Effector memory CD4-positive, alpha-beta T cell (primary cell): ENCODE results near the gene ZNF473.
"Not testable (repeated sequence)": the region's sequence is repeated elsewhere in the genome, so short reads cannot be mapped to it uniquely, and the experiment has no call there.

Experiments used
- DNase-seq, 3 donors: peaks; one replicate each; pipeline ENCODE4 v3.0.0-alpha.2; 2020
- H3K27ac ChIP-seq: 2 replicates; pipeline ENCODE4 v1.7.0; 2013; ENCODE audit warnings: mild to moderate bottlenecking, low read length, moderate library complexity; ENCODE audit not compliant: insufficient read depth, poor library complexity, severe bottlenecking
- H3K27me3 ChIP-seq: replicated peaks from 2 replicates; pipeline ENCODE4 v1.7.0; 2013; ENCODE audit warnings: mild to moderate bottlenecking, low read length; ENCODE audit not compliant: insufficient read depth, control insufficient read depth, poor library complexity, severe bottlenecking
- H3K36me3 ChIP-seq: 2 replicates; pipeline ENCODE4 v1.7.0; 2013; ENCODE audit warnings: mild to moderate bottlenecking, low read length, moderate library complexity; ENCODE audit not compliant: control insufficient read depth, insufficient read depth
- H3K4me1 ChIP-seq: 2 replicates; pipeline ENCODE4 v1.7.0; 2013; ENCODE audit warnings: low read length, mild to moderate bottlenecking; ENCODE audit not compliant: control insufficient read depth, insufficient read depth, poor library complexity, severe bottlenecking
- H3K4me3 ChIP-seq: 2 replicates; pipeline ENCODE4 v1.7.0; 2013; ENCODE audit warnings: low read length, low read depth, mild to moderate bottlenecking; ENCODE audit not compliant: insufficient read depth, poor library complexity, severe bottlenecking
- H3K9me3 ChIP-seq: 2 replicates; pipeline ENCODE4 v1.7.0; 2013; ENCODE audit warnings: mild to moderate bottlenecking, low read length, moderate library complexity; ENCODE audit not compliant: control insufficient read depth

The ZNF473 gene

DNA sequence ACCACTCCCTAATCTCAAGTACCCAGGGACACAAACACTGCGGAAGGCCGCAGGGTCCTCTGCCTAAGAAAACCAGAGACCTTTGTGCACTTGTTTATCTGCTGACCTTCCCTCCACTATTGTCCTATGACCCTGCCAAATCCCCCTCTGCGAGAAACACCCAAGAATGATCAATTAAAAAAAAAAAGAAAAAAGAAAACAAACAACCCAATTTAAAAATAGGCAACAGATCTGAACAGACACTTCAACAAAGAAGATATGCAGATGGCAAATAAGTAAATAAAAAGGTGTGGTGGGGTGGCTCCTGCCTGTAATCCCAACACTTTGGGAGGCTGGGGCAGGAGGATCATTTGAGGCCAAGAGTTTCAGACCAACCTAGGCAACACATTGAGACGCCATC, 61.3 kb downstream of the ZNF473 start:
- not testable (repeated sequence) for H3K4me1 ChIP-seq, H3K4me3 ChIP-seq, H3K27ac ChIP-seq, H3K9me3 ChIP-seq, H3K36me3 ChIP-seq, H3K27me3 ChIP-seq, DNase-seq

DNA sequence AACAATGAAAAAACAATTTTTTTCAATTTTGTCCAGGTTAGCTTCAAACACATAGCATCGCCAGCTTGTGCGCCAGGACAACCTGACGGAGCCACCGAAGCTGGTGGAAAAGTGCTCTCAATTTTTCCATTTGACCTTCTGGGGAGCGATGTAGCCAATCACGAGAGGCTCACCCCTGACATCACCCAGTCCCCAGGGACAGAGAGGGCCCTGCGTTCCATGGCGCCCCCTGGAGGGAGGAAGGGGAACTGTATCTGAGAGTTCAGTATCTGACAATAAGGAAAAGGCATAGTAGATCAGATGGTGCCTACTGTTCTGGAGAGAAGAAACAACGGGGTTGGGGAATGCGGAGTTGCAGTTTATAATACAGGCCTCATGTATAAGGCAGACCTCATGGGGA, 64.9 kb downstream of the ZNF473 start:
- DNase-seq = peak in 1 of 3 donors; percentile 15

DNA sequence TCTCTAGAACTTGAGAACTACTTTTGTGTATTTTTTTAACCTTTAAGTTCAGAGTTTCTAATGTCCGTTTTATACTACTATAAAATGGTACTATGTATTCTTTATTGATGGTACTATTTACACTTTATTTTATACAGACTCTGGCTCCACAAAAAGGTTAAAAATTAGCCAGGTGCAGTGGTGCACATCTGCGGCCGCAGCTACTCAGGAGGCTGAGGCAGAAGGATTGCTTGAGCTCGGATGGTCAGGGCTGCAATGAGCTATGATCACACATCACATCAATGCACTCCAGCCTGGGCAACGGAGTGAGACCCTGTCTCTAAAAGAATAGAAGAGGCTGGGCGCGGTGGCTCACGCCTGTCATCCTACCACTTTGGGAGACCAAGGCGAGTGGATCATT, 66.0 kb downstream of the ZNF473 start:
- not testable (repeated sequence) for DNase-seq, H3K27me3 ChIP-seq, H3K9me3 ChIP-seq

More for the DNA sequence above, 64.9 kb downstream of the ZNF473 start:
- not testable (repeated sequence) for H3K27ac ChIP-seq, H3K36me3 ChIP-seq, H3K9me3 ChIP-seq, H3K27me3 ChIP-seq, H3K4me3 ChIP-seq, H3K4me1 ChIP-seq

DNA sequence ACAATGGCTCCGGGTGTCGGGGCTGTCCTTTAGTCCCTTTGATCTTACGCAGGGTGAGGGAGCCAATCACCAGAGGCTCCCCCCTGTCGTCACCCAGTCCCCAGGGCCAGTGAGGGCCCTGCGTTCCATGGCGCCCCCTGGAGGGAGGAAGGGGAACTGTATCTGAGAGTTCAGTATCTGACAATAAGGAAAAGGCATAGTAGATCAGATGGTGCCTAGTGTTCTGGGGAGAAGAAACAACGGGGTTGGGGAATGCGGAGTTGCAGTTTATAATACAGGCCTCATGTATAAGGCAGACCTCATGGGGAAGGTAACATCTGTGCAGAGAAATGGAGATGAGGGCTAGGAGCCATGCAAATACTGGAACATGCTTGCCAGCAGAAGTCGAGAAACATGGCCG, 66.8 kb downstream of the ZNF473 start:
- not testable (repeated sequence) for H3K36me3 ChIP-seq, H3K9me3 ChIP-seq, H3K4me1 ChIP-seq, H3K27me3 ChIP-seq, DNase-seq, H3K4me3 ChIP-seq, H3K27ac ChIP-seq

More for the DNA sequence above, 66.0 kb downstream of the ZNF473 start:
- not testable (repeated sequence) for H3K4me1 ChIP-seq, H3K27ac ChIP-seq, H3K4me3 ChIP-seq, H3K36me3 ChIP-seq

DNA sequence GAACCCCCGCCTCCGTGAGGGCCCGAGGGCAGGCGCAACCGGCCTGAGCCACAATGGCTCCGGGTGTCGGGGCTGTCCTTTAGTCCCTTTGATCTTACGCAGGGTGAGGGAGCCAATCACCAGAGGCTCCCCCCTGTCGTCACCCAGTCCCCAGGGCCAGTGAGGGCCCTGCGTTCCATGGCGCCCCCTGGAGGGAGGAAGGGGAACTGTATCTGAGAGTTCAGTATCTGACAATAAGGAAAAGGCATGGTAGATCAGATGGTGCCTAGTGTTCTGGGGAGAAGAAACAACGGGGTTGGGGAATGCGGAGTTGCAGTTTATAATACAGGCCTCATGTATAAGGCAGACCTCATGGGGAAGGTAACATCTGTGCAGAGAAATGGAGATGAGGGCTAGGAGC, 72.1 kb downstream of the ZNF473 start:
- not testable (repeated sequence) for H3K27ac ChIP-seq, DNase-seq, H3K4me3 ChIP-seq, H3K9me3 ChIP-seq, H3K4me1 ChIP-seq, H3K27me3 ChIP-seq, H3K36me3 ChIP-seq

DNA sequence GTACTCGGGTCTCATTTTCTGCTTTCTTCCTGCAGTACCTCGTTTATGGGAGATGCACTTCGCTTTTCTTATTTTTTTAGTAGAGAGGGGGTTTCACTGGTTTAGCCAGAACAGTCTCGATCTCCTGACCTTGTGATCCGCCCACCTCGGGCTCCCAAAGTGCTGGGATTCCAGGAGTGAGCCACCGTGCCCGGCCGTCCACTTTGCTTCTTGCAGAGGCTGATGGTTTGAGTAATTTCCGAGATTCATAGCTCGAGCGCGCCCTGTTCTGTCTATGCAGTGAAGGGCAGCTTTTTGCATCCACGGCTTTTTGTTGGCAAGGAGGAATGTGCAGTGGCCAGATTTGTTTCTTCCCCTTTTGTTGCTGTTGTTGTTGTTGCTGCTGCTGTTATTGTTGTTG, 73.1 kb downstream of the ZNF473 start:
- H3K27me3 ChIP-seq, H3K9me3 ChIP-seq, H3K4me3 ChIP-seq, H3K4me1 ChIP-seq, H3K27ac ChIP-seq, H3K36me3 ChIP-seq: not testable (repeated sequence)
- DNase-seq = peak in 1 of 3 donors; percentile 2

DNA sequence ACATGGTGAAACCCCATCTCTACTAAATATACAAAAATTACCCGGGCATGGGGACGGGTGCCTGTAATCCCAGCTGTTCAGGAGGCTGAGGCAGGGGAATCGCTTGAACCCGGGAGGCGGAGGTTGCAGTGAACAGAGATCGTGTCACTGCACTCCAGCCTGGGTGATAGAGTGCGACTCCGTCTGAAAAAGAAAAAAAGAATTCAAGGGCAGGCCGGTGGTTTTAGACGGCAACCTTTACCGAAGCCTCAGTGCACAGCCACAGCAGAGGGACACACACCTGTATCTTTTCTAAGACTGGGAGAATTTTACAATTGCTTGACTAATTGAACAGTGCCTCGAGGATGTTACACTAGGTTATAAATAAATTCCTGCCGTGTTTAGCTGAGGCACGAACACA, 73.9 kb downstream of the ZNF473 start:
- not testable (repeated sequence) for H3K27me3 ChIP-seq, H3K4me3 ChIP-seq, H3K4me1 ChIP-seq, H3K27ac ChIP-seq, DNase-seq, H3K9me3 ChIP-seq, H3K36me3 ChIP-seq

DNA sequence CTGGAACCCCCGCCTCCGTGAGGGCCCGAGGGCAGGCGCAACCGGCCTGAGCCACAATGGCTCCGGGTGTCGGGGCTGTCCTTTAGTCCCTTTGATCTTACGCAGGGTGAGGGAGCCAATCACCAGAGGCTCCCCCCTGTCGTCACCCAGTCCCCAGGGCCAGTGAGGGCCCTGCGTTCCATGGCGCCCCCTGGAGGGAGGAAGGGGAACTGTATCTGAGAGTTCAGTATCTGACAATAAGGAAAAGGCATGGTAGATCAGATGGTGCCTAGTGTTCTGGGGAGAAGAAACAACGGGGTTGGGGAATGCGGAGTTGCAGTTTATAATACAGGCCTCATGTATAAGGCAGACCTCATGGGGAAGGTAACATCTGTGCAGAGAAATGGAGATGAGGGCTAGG, 75.1 kb downstream of the ZNF473 start:
- H3K9me3 ChIP-seq, H3K4me1 ChIP-seq, H3K4me3 ChIP-seq, DNase-seq, H3K36me3 ChIP-seq, H3K27me3 ChIP-seq, H3K27ac ChIP-seq: not testable (repeated sequence)
